GM19193 (cell line): ENCODE data around the gene EXOC8.

Source experiments
- POLR2A ChIP-seq: IDR thresholded peaks from 4 replicates; pipeline ENCODE4 v1.6.1; 2011; ENCODE audit not compliant: insufficient read depth, insufficient read length; ENCODE audit errors: extremely low read depth

The EXOC8 gene

GRCh38 chr1:231310391-231310934 lies 27.2 kb downstream of the EXOC8 start:
- TF ChIP-seq POLR2A: no peak

DNA sequence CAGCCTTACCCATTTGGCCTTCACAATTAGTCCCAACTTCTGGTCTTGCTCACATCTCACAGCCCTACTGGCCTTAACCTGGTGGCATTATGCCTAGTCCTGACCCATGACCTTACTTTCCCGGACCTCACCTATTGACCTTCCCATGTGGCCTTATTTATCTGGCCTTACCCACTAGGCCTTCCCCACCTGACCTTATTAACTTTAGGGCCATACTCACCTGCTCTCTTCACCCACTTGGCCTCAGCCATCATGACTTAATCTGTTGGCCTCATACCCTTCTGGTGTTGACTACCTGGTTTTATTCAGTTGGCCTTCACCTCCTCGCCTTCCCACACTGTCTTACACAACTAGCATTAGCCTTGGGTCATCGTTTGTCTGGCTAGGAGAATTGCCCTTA lies 35.7 kb downstream of the EXOC8 start:
- no peak for TF ChIP-seq POLR2A

DNA sequence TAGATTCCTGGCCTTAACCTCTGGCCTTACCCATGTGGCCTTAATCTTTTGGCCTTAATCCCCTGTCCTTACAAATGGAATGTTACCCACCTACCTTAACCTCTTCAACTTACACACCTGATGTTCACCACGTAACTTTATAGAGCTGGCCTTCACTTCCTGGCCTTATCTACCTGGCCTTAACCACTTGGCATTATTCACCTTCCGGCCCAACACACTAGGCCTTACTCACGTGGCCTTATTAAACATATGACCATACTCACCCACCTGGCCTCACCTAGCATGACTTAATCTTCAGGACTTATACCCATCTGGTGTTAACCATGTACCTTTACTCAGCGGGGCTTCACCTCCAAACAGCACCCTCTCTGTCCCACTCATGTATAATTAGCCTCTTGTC lies 41.7 kb downstream of the EXOC8 start:
- TF ChIP-seq POLR2A: no peak

DNA sequence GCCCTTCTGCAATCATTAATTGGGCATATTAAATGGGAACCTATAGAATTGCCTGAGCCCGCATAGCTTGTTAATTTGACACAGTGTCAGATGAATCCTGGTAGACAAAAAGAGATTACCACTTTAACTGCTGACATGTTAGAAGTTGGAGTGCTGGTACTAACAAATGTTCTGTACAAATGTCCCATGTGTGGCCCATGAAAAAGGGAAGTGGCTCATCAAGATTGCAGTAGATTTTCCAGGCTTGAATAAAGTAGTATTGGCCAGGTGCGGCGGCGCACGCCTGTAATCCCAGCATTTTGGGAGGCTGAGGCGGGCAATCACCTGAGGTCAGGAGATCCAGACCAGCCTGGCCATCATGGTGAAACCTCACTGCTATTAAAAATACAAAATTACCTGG lies 51.0 kb downstream of the EXOC8 start:
- no peak for TF ChIP-seq POLR2A

- no peak for TF ChIP-seq POLR2A
Measured at GRCh38 chr1:231284441-231284840, 53.2 kb downstream of the EXOC8 start.
